ENCODE data around the gene RFC4.
"Not testable (repeated sequence)": the region's sequence is repeated elsewhere in the genome, so short reads cannot be mapped to it uniquely, and the experiment has no call there.

RFC4 gene

GRCh38 chr3:186806089-186807055 is at the start of gene RFC4:
RFC4 (minus strand) TSS chr3:186806482; CDS start chr3:186804713, 1,769 bp downstream.
- no peak for DNase-seq (ENCODE audit: extremely low read depth, low read depth)
- H3K4me3 ChIP-seq (replicated peaks; ENCODE audit: low read depth, low read length), result peak within 1 kb of the TSS; percentile 73
- TF ChIP-seq CTCF (IDR thresholded peaks at IDR 0.05; ENCODE audit: low read depth, low read length, missing control alignments), result no peak

- H3K4me3 ChIP-seq (replicated peaks; ENCODE audit: low read depth, low read length), result no peak overlapping the region
- DNase-seq (ENCODE audit: extremely low read depth, low read depth), result no peak
- TF ChIP-seq CTCF (IDR thresholded peaks at IDR 0.05; ENCODE audit: low read depth, low read length, missing control alignments), result no peak
Measured at GRCh38 chr3:186854954-186855353, 48.7 kb upstream of the RFC4 start.

- DNase-seq (ENCODE audit: extremely low read depth, low read depth), result no peak
- no peak for TF ChIP-seq CTCF (IDR thresholded peaks at IDR 0.05; ENCODE audit: low read depth, low read length, missing control alignments)
- H3K4me3 ChIP-seq (replicated peaks; ENCODE audit: low read depth, low read length), result no peak overlapping the region
Measured at GRCh38 chr3:186854146-186854545, 47.9 kb upstream of the RFC4 start.

- no peak overlapping the region for H3K4me3 ChIP-seq (replicated peaks; ENCODE audit: low read depth, low read length)
- TF ChIP-seq CTCF (IDR thresholded peaks at IDR 0.05; ENCODE audit: low read depth, low read length, missing control alignments), result no peak
- DNase-seq (ENCODE audit: extremely low read depth, low read depth), result no peak
Measured at GRCh38 chr3:186852994-186853393, 46.7 kb upstream of the RFC4 start.

GRCh38 chr3:186851835-186852234 is 45.6 kb upstream of the RFC4 start:
- DNase-seq (ENCODE audit: extremely low read depth, low read depth); H3K4me3 ChIP-seq (replicated peaks; ENCODE audit: low read depth, low read length): not testable (repeated sequence)

GRCh38 chr3:186849374-186849975 is 43.2 kb upstream of the RFC4 start:
- DNase-seq (ENCODE audit: extremely low read depth, low read depth), result no peak
- TF ChIP-seq CTCF (IDR thresholded peaks at IDR 0.05; ENCODE audit: low read depth, low read length, missing control alignments), result peak; percentile 32
- H3K4me3 ChIP-seq (replicated peaks; ENCODE audit: low read depth, low read length), result no peak overlapping the region

GRCh38 chr3:186847437-186847836 is 41.2 kb upstream of the RFC4 start:
- DNase-seq (ENCODE audit: extremely low read depth, low read depth), result no peak
- H3K4me3 ChIP-seq (replicated peaks; ENCODE audit: low read depth, low read length), result no peak overlapping the region
- no peak for TF ChIP-seq CTCF (IDR thresholded peaks at IDR 0.05; ENCODE audit: low read depth, low read length, missing control alignments)

All from HFF-Myc (cell line).